Activated CD4-positive, alpha-beta T cell treated with anti-CD3 and anti-CD28 coated beads, Interleukin-2, amount 50 U/mL, for 24 hours (primary cell): ENCODE data around the gene ABHD17C.
A peak's percentile ranks its signal among the peaks of the same experiment; 100 is the strongest.
"Not testable (repeated sequence)": the region's sequence is repeated elsewhere in the genome, so short reads cannot be mapped to it uniquely, and the experiment has no call there.

Experiments used
- DNase-seq, 2 donors: peaks; one replicate each; pipeline ENCODE4 v3.0.0-alpha.2; 2020; ENCODE audit warnings: low read depth in 1 of 2, low spot score in 1 of 2

ABHD17C gene

GRCh38 chr15:80695099-80695910, at the start of gene ABHD17C:
Gene ABHD17C, plus strand, starts transcription at chr15:80695310. Its CDS starts 120 bp downstream, at chr15:80695430.
- DNase-seq: peak; percentile 18 to 22

- no peak for DNase-seq
Observed at GRCh38 chr15:80645494-80646065, 49.5 kb upstream of the ABHD17C start.

GRCh38 chr15:80647424-80647823, 47.7 kb upstream of the ABHD17C start:
- DNase-seq: not testable (repeated sequence)

- no peak for DNase-seq
Observed at GRCh38 chr15:80654299-80654698, 40.8 kb upstream of the ABHD17C start.

GRCh38 chr15:80659375-80659774, 35.7 kb upstream of the ABHD17C start:
- DNase-seq: no peak

- DNase-seq: no peak
Observed at GRCh38 chr15:80660119-80660518, 35.0 kb upstream of the ABHD17C start.

GRCh38 chr15:80662129-80662528, 33.0 kb upstream of the ABHD17C start:
- DNase-seq: no peak

- DNase-seq: no peak
Observed at GRCh38 chr15:80662757-80663553, 32.2 kb upstream of the ABHD17C start.

GRCh38 chr15:80665151-80665550, 30.0 kb upstream of the ABHD17C start:
- no peak for DNase-seq

- DNase-seq: no peak
Observed at GRCh38 chr15:80667936-80668335, 27.2 kb upstream of the ABHD17C start.

- DNase-seq: no peak
Observed at GRCh38 chr15:80668546-80669236, 26.4 kb upstream of the ABHD17C start.

GRCh38 chr15:80669663-80670273, 25.3 kb upstream of the ABHD17C start:
- no peak for DNase-seq

- DNase-seq: no peak
Observed at GRCh38 chr15:80673561-80674244, 21.4 kb upstream of the ABHD17C start.

GRCh38 chr15:80674245-80674614, 20.9 kb upstream of the ABHD17C start:
- DNase-seq: no peak

- DNase-seq: no peak
Observed at GRCh38 chr15:80677041-80677440, 18.1 kb upstream of the ABHD17C start.

- DNase-seq: no peak
Observed at GRCh38 chr15:80679167-80679803, 15.8 kb upstream of the ABHD17C start.

GRCh38 chr15:80679804-80680175, 15.3 kb upstream of the ABHD17C start:
- no peak for DNase-seq

GRCh38 chr15:80682201-80682600, 12.9 kb upstream of the ABHD17C start:
- no peak for DNase-seq

GRCh38 chr15:80684697-80685096, 10.4 kb upstream of the ABHD17C start:
- no peak for DNase-seq

GRCh38 chr15:80685628-80686027, 9.5 kb upstream of the ABHD17C start:
- DNase-seq: no peak
